OCI-LY1 (cell line): Measurements from ENCODE around the gene SSBP4.

ENCODE experiments used
- H2AFZ ChIP-seq: fragments of 200-600 bp; sonication (generic), shearing (Covaris generic); 2 replicates; pipeline ENCODE4 v1.6.0; 2014; ENCODE audit warnings: antibody characterized with exemption, mild to moderate bottlenecking, low read length
- H3F3A ChIP-seq: fragments of 200-600 bp; sonication (generic), shearing (Covaris generic); 2 replicates; pipeline ENCODE4 v1.6.0; 2014; ENCODE audit warnings: mild to moderate bottlenecking, antibody characterized with exemption, low read length, moderate library complexity; ENCODE audit not compliant: insufficient read depth
- H3K27ac ChIP-seq: fragments of 200-600 bp; sonication (generic); 2 replicates; pipeline ENCODE4 v1.5.1; 2014; ENCODE audit warnings: low read length, mixed run types, mild to moderate bottlenecking, low read depth; ENCODE audit not compliant: poor library complexity, severe bottlenecking
- H3K27me3 ChIP-seq: fragments of 200-600 bp; sonication (generic); 2 replicates; pipeline ENCODE4 v1.6.0; 2014; ENCODE audit warnings: antibody characterized with exemption, mild to moderate bottlenecking, low read length, moderate library complexity; ENCODE audit not compliant: insufficient read depth
- H3K36me3 ChIP-seq: fragments of 200-600 bp; sonication (generic); 2 replicates; pipeline ENCODE4 v1.6.1; 2014; ENCODE audit warnings: mild to moderate bottlenecking, antibody characterized with exemption, low read length, moderate library complexity, mixed read lengths; ENCODE audit not compliant: insufficient read depth
- H3K4me1 ChIP-seq: fragments of 200-600 bp; sonication (generic); 2 replicates; pipeline ENCODE4 v1.5.1; 2014; ENCODE audit warnings: mild to moderate bottlenecking, low read length, moderate library complexity; ENCODE audit not compliant: insufficient read depth, severe bottlenecking
- H3K4me2 ChIP-seq: fragments of 200-600 bp; sonication (generic), shearing (Covaris generic); 2 replicates; pipeline ENCODE4 v1.6.1; 2014; ENCODE audit warnings: low read length
- H3K4me3 ChIP-seq: fragments of 200-600 bp; sonication (generic); 2 replicates; pipeline ENCODE4 v1.5.1; 2014; ENCODE audit warnings: low read length, low read depth, mild to moderate bottlenecking, mixed read lengths; ENCODE audit not compliant: poor library complexity, severe bottlenecking
- H3K79me2 ChIP-seq: fragments of 200-600 bp; shearing (Covaris generic); 2 replicates; pipeline ENCODE4 v1.6.1; 2016; ENCODE audit warnings: mixed run types, low read length, mixed read lengths; ENCODE audit not compliant: insufficient read depth
- H3K9ac ChIP-seq: fragments of 200-600 bp; sonication (generic), shearing (Covaris generic); 2 replicates; pipeline ENCODE4 v1.6.1; 2014; ENCODE audit warnings: mild to moderate bottlenecking, low read length, mixed read lengths
- H3K9me2 ChIP-seq: fragments of 200-600 bp; sonication (generic), shearing (Covaris generic); 2 replicates; pipeline ENCODE4 v1.6.1; 2014; ENCODE audit warnings: low read depth, mild to moderate bottlenecking, low read length, mixed read lengths
- H3K9me3 ChIP-seq: fragments of 200-600 bp; shearing (Covaris generic); 2 replicates; pipeline ENCODE4 v1.6.1; 2014; ENCODE audit warnings: low read length, mixed read lengths
- H4K20me1 ChIP-seq: fragments of 200-600 bp; sonication (generic), shearing (Covaris generic); 2 replicates; pipeline ENCODE4 v1.6.0; 2016; ENCODE audit warnings: mild to moderate bottlenecking, low read length; ENCODE audit not compliant: insufficient read depth
- EZH2 ChIP-seq: fragments of 200-600 bp; sonication (generic), shearing (Covaris generic); IDR thresholded peaks from 2 replicates; pipeline ENCODE4 v1.8.0; 2017; ENCODE audit warnings: borderline replicate concordance, mixed run types, mild to moderate bottlenecking, antibody characterized with exemption, low read length, moderate library complexity, mixed read lengths
- TF ChIP-seq, protein P1 (sequence below): fragments of 200-600 bp; sonication (generic), shearing (Covaris generic); IDR thresholded peaks from 2 replicates; pipeline ENCODE4 v1.5.1; 2017; ENCODE audit warnings: mild to moderate bottlenecking, antibody characterized with exemption, low read length, moderate library complexity, mixed read lengths

SSBP4 gene

DNA sequence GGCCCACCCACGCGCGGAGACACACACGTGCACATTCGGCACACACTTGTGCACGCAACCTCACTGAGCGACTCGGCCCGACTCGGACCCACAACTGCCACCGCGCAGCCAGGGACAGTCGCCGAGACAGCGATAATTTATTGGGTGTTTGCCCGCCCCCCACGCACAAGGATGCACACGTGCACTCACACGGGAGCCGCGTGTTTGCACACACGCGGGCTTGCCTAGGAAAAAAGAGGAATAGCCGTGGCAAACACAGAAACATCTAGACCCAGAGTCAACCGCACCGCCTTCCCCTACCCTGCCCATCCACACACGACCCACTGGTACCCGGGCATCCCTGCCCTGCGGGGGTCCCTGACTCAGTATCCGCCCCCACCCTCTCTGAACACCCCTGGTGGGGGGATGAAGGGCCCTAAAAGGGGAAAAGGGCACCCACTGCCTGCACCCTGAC is 1.1 kb upstream of the SSBP4 start:
- Histone ChIP-seq H3K79me2 (no peaks in the 10 kb centered on the region), H3K27me3 (no peaks in the 10 kb centered on the region), H4K20me1 (no peaks in the 10 kb centered on the region), H3K9me2 (no peaks in the 10 kb centered on the region), H3K36me3 (no peaks in the 10 kb centered on the region), H3K9ac (no peak overlapping the region), H3K27ac (no peak overlapping the region), H3K4me2 (peak overlapping the region; percentile 30; the same call in 1 of the 2 replicates), H3K4me3 (no peak overlapping the region), H3F3A (no peaks in the 10 kb centered on the region), H3K4me1 (peaks cover 44% of the 10 kb centered on the region), H2AFZ (no peak overlapping the region), H3K9me3 (no peaks in the 10 kb centered on the region)
- TF ChIP-seq, protein P1, sequence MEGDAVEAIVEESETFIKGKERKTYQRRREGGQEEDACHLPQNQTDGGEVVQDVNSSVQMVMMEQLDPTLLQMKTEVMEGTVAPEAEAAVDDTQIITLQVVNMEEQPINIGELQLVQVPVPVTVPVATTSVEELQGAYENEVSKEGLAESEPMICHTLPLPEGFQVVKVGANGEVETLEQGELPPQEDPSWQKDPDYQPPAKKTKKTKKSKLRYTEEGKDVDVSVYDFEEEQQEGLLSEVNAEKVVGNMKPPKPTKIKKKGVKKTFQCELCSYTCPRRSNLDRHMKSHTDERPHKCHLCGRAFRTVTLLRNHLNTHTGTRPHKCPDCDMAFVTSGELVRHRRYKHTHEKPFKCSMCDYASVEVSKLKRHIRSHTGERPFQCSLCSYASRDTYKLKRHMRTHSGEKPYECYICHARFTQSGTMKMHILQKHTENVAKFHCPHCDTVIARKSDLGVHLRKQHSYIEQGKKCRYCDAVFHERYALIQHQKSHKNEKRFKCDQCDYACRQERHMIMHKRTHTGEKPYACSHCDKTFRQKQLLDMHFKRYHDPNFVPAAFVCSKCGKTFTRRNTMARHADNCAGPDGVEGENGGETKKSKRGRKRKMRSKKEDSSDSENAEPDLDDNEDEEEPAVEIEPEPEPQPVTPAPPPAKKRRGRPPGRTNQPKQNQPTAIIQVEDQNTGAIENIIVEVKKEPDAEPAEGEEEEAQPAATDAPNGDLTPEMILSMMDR = no peak
- no peak for TF ChIP-seq EZH2

DNA sequence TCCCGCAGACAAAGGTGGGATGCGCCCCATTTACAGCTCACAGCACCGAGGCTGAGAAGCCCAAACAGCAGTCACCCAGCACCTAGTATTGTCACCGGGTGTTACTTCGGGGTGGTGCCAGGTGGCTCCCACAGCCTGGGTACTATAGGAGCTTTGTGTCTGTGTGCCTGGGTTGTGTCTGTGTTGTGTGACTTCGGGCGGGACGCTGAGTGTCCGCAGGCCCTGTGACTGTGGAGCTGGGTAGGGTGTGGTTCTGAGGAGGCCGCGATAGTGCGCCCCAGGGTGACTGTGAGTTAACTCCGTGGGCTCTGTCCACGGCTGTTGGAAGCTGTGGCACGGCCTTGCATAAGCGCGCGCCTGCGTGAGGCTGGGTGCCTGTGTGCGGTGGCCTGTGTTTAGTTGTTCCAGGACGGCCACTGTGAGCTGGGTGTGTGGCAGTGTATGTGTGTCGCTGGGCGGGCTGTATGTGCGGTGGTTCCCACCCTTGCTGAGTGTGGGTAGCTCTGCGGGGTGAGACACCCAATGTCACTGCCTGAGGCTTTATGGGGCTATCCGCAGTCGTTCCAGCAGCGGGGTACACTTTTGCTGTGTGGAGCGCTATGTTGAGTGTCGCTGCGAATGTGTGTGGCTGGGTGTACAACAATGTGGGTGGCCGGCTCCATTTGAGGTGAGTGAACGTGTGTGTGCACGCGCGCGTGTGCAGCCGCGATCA is 559 bp upstream of the SSBP4 start:
- Histone ChIP-seq H3K9me2 (no peaks in the 10 kb centered on the region), H2AFZ (no peak overlapping the region), H3K79me2 (no peaks in the 10 kb centered on the region), H3K4me2 (peak overlapping the region; percentile 85), H3K27me3 (no peaks in the 10 kb centered on the region), H3K36me3 (no peaks in the 10 kb centered on the region), H3K9me3 (no peaks in the 10 kb centered on the region), H3K9ac (peak overlapping the region; percentile 3; the same call in 1 of the 2 replicates), H3K4me1 (peaks cover 44% of the 10 kb centered on the region), H4K20me1 (no peaks in the 10 kb centered on the region), H3K27ac (no peak overlapping the region), H3K4me3 (peak overlapping the region; percentile 65), H3F3A (no peaks in the 10 kb centered on the region)
- no peak for TF ChIP-seq EZH2
- TF ChIP-seq, protein P1 = no peak

DNA sequence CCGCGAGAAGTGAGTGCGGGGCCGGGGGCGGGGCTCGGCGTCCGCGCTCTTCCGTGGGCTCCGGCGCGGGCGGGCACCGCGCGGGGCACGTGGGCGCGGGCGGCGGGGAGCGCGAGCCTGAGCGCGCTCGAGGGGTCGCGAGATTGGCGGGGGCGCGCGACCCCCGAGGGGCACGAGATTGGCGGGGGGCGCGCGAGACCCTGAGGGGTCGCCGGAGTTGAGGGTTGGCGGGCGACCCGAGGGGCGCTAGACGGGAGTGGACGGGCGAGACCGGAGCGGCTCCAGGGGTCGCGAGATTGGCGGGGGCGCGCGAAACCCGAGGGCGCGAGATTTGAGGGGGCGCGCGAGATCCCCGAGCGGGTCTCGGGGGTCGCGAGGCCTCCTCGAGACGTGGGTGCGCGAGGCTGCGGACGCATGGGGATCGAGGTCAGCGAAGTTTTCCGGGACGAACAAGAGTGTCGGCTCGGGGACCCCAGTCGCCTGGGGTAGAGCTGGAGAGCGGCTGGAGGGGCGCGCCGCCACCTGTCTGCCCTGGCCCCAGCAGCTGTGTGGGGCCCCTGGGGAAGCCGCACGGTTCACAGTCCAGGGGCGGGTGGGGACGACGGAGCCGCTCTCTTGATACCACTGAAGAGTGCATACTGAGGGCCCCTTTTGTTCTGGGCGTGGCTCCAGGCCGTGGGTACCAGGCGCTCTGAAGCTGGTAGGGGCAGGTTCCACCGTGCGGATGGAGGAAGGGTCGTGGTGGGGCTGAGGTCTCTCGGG is 682 bp downstream of the SSBP4 start:
- H4K20me1 ChIP-seq = no peaks in the 10 kb centered on the region
- peak overlapping the region; percentile 65 for H3K4me3 ChIP-seq
- no peak overlapping the region for H3K27ac ChIP-seq
- TF ChIP-seq, protein P1 = no peak
- no peak for TF ChIP-seq EZH2
- no peaks in the 10 kb centered on the region for H3K9me3 ChIP-seq
- H3K4me1 ChIP-seq = peaks cover 44% of the 10 kb centered on the region
- peak overlapping the region; percentile 60 for H3K9ac ChIP-seq
- H3K9me2 ChIP-seq = no peaks in the 10 kb centered on the region
- no peaks in the 10 kb centered on the region for H3K79me2 ChIP-seq
- H3K36me3 ChIP-seq = no peaks in the 10 kb centered on the region
- no peak overlapping the region for H2AFZ ChIP-seq
- H3F3A ChIP-seq = no peaks in the 10 kb centered on the region
- H3K4me2 ChIP-seq = peak overlapping the region; percentile 85
- H3K27me3 ChIP-seq = no peaks in the 10 kb centered on the region
